Fibroblast of mammary gland (primary cell): ENCODE data around the gene LPIN1.
A peak's percentile ranks its signal among the peaks of the same experiment; 100 is the strongest.

Experiments
- DNase-seq: peaks from one replicate; pipeline ENCODE4 v3.0.0-alpha.2; 2010; ENCODE audit warnings: low read depth
- H3K4me3 ChIP-seq: 2 replicates; pipeline ENCODE4 v1.5.1; 2011; ENCODE audit warnings: low read depth, mild to moderate bottlenecking, low read length, moderate library complexity; ENCODE audit not compliant: control insufficient read depth
- CTCF ChIP-seq: conservative IDR thresholded peaks from 2 replicates; pipeline ENCODE4 v1.5.1; 2011; ENCODE audit warnings: low read depth, low read length, inconsistent platforms; ENCODE audit not compliant: control insufficient read depth, insufficient read depth

The LPIN1 gene

GRCh38 chr2:11824901-11825828, 78.7 kb downstream of the LPIN1 start:
- no peak overlapping the region for H3K4me3 ChIP-seq
- DNase-seq: no peak
- no peak for TF ChIP-seq CTCF

GRCh38 chr2:11827547-11827946, 81.1 kb downstream of the LPIN1 start:
- peak; percentile 11 for DNase-seq
- TF ChIP-seq CTCF: no peak
- H3K4me3 ChIP-seq: no peak overlapping the region

- TF ChIP-seq CTCF: no peak
- no peak overlapping the region for H3K4me3 ChIP-seq
Measured at GRCh38 chr2:11828933-11829323, 82.5 kb downstream of the LPIN1 start.

GRCh38 chr2:11829324-11829946, 83.0 kb downstream of the LPIN1 start:
- H3K4me3 ChIP-seq: peak overlapping the region; percentile 12

More at GRCh38 chr2:11828933-11829323, 82.5 kb downstream of the LPIN1 start:
- no peak for DNase-seq

GRCh38 chr2:11829947-11830707, 83.7 kb downstream of the LPIN1 start:
- DNase-seq: peak; percentile 97
- peak; percentile 31 for TF ChIP-seq CTCF
- peak overlapping the region; percentile 34 for H3K4me3 ChIP-seq

More at GRCh38 chr2:11829324-11829946, 83.0 kb downstream of the LPIN1 start:
- TF ChIP-seq CTCF: peak; percentile 43
- DNase-seq: peak; percentile 55

- no peak for TF ChIP-seq CTCF
- peak overlapping the region; percentile 34 for H3K4me3 ChIP-seq
Measured at GRCh38 chr2:11830708-11831301, 84.4 kb downstream of the LPIN1 start.

More at GRCh38 chr2:11830708-11831301, 84.4 kb downstream of the LPIN1 start:
- DNase-seq: no peak
